HL-60 (cell line): ENCODE measurements around the gene PRSS35.

Source experiments
- GABPA ChIP-seq: IDR thresholded peaks from 2 replicates; pipeline ENCODE4 v1.6.1; 2012; ENCODE audit warnings: low read depth
- POLR2AphosphoS5 ChIP-seq: IDR thresholded peaks from 2 replicates; pipeline ENCODE4 v1.6.1; 2012; ENCODE audit warnings: low read depth
- SPI1 ChIP-seq: IDR thresholded peaks from 2 replicates; pipeline ENCODE4 v1.6.1; 2012; ENCODE audit warnings: low read depth, mild to moderate bottlenecking, borderline replicate concordance
- TF ChIP-seq, protein P1 (sequence below): IDR thresholded peaks from one replicate; pipeline ENCODE4 v1.5.1; 2011; ENCODE audit warnings: low read length, control low read depth, inconsistent platforms; ENCODE audit not compliant: insufficient read depth
- TF ChIP-seq, protein P2 (sequence below): IDR thresholded peaks from 2 replicates; pipeline ENCODE4 v1.6.1; 2012; ENCODE audit warnings: low read depth; ENCODE audit not compliant: insufficient replicate concordance

DNA sequence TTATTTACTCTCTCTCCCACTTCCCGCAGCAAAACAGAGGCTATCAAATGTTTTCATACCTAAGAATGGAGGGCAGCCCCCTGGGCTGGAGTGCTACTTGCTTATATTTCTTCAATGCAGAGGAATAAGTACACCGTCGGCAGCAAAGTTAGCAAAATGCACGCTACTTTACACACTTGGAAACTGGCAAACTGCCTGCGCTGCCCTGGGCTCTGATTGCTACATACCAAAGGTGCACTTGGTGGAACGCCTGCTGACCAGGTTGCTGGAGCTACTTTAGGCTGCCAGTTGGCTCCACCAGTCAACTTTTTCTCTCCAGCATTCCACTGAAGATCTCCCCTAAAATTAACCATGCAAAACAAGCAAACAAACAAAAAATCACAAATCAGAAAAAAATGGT lies 62.4 kb downstream of the PRSS35 start:
- TF ChIP-seq, protein P1, sequence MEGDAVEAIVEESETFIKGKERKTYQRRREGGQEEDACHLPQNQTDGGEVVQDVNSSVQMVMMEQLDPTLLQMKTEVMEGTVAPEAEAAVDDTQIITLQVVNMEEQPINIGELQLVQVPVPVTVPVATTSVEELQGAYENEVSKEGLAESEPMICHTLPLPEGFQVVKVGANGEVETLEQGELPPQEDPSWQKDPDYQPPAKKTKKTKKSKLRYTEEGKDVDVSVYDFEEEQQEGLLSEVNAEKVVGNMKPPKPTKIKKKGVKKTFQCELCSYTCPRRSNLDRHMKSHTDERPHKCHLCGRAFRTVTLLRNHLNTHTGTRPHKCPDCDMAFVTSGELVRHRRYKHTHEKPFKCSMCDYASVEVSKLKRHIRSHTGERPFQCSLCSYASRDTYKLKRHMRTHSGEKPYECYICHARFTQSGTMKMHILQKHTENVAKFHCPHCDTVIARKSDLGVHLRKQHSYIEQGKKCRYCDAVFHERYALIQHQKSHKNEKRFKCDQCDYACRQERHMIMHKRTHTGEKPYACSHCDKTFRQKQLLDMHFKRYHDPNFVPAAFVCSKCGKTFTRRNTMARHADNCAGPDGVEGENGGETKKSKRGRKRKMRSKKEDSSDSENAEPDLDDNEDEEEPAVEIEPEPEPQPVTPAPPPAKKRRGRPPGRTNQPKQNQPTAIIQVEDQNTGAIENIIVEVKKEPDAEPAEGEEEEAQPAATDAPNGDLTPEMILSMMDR, result no peak
- no peak for TF ChIP-seq POLR2AphosphoS5
- TF ChIP-seq SPI1, result no peak
- TF ChIP-seq GABPA, result no peak
- TF ChIP-seq, protein P2, sequence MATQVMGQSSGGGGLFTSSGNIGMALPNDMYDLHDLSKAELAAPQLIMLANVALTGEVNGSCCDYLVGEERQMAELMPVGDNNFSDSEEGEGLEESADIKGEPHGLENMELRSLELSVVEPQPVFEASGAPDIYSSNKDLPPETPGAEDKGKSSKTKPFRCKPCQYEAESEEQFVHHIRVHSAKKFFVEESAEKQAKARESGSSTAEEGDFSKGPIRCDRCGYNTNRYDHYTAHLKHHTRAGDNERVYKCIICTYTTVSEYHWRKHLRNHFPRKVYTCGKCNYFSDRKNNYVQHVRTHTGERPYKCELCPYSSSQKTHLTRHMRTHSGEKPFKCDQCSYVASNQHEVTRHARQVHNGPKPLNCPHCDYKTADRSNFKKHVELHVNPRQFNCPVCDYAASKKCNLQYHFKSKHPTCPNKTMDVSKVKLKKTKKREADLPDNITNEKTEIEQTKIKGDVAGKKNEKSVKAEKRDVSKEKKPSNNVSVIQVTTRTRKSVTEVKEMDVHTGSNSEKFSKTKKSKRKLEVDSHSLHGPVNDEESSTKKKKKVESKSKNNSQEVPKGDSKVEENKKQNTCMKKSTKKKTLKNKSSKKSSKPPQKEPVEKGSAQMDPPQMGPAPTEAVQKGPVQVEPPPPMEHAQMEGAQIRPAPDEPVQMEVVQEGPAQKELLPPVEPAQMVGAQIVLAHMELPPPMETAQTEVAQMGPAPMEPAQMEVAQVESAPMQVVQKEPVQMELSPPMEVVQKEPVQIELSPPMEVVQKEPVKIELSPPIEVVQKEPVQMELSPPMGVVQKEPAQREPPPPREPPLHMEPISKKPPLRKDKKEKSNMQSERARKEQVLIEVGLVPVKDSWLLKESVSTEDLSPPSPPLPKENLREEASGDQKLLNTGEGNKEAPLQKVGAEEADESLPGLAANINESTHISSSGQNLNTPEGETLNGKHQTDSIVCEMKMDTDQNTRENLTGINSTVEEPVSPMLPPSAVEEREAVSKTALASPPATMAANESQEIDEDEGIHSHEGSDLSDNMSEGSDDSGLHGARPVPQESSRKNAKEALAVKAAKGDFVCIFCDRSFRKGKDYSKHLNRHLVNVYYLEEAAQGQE, result no peak
